IPS-11a (cell line): ENCODE data around the gene ARFGAP3.
"Not testable (repeated sequence)": the region's sequence is repeated elsewhere in the genome, so short reads cannot be mapped to it uniquely, and the experiment has no call there.

Source experiments
- H3K4me3 ChIP-seq: one replicate; pipeline ENCODE4 v1.5.1; 2013; ENCODE audit warnings: low read depth, low read length, control low read depth

The ARFGAP3 gene

GRCh38 chr22:42799061-42799460 lies 58.0 kb downstream of the ARFGAP3 start:
- no peak overlapping the region for H3K4me3 ChIP-seq

GRCh38 chr22:42797011-42797410 lies 60.1 kb downstream of the ARFGAP3 start:
- H3K4me3 ChIP-seq: no peak overlapping the region

GRCh38 chr22:42796081-42796480 lies 61.0 kb downstream of the ARFGAP3 start:
- H3K4me3 ChIP-seq: no peak overlapping the region

- no peak overlapping the region for H3K4me3 ChIP-seq
These were observed 62.2 kb downstream of the ARFGAP3 start for GRCh38 chr22:42794551-42795510.

- H3K4me3 ChIP-seq: no peak overlapping the region
These were observed 63.1 kb downstream of the ARFGAP3 start for GRCh38 chr22:42793848-42794405.

- H3K4me3 ChIP-seq: no peak overlapping the region
These were observed 63.9 kb downstream of the ARFGAP3 start for GRCh38 chr22:42792909-42793847.

GRCh38 chr22:42792453-42792908 lies 64.6 kb downstream of the ARFGAP3 start:
- no peak overlapping the region for H3K4me3 ChIP-seq

- H3K4me3 ChIP-seq: no peak overlapping the region
These were observed 65.2 kb downstream of the ARFGAP3 start for GRCh38 chr22:42791721-42792452.

- H3K4me3 ChIP-seq: no peak overlapping the region
These were observed 68.6 kb downstream of the ARFGAP3 start for GRCh38 chr22:42788466-42788865.

- H3K4me3 ChIP-seq: no peak overlapping the region
These were observed 69.1 kb downstream of the ARFGAP3 start for GRCh38 chr22:42788021-42788420.

GRCh38 chr22:42787357-42787736 lies 69.7 kb downstream of the ARFGAP3 start:
- H3K4me3 ChIP-seq: no peak overlapping the region

GRCh38 chr22:42786606-42787356 lies 70.3 kb downstream of the ARFGAP3 start:
- H3K4me3 ChIP-seq: no peak overlapping the region

GRCh38 chr22:42785706-42786499 lies 71.2 kb downstream of the ARFGAP3 start:
- no peak overlapping the region for H3K4me3 ChIP-seq

- H3K4me3 ChIP-seq: not testable (repeated sequence)
These were observed 74.8 kb downstream of the ARFGAP3 start for GRCh38 chr22:42782306-42782705.

- no peak overlapping the region for H3K4me3 ChIP-seq
These were observed 77.0 kb downstream of the ARFGAP3 start for GRCh38 chr22:42780070-42780540.

GRCh38 chr22:42777126-42777525 lies 79.9 kb downstream of the ARFGAP3 start:
- H3K4me3 ChIP-seq: no peak overlapping the region

GRCh38 chr22:42773167-42773566 lies 83.9 kb downstream of the ARFGAP3 start:
- H3K4me3 ChIP-seq: no peak overlapping the region

GRCh38 chr22:42772647-42773046 lies 84.4 kb downstream of the ARFGAP3 start:
- H3K4me3 ChIP-seq: no peak overlapping the region
